Hepatocyte (in vitro differentiated cells): ENCODE data around the gene LLGL2. TPM values are rescaled to one million over a fixed set of nuclear protein-coding genes. Genes with fewer than 3 reads are reported as not detected.
"Not testable (repeated sequence)": the region's sequence is repeated elsewhere in the genome, so short reads cannot be mapped to it uniquely, and the experiment has no call there.

Experiments
- DNase-seq: peaks from one replicate; pipeline ENCODE4 v3.0.0-alpha.2; 2016; ENCODE audit warnings: low spot score
- H2AFZ ChIP-seq: fragments of 200-600 bp; sonication (generic); 2 replicates; pipeline ENCODE4 v1.6.0; 2016; ENCODE audit warnings: antibody characterized with exemption, mild to moderate bottlenecking
- H3K27ac ChIP-seq: fragments of 200-600 bp; sonication (generic); 2 replicates; pipeline ENCODE4 v1.5.1; 2016; ENCODE audit warnings: mild to moderate bottlenecking
- H3K27me3 ChIP-seq: fragments of 200-600 bp; sonication (generic); 2 replicates; pipeline ENCODE4 v1.6.1; 2016
- H3K36me3 ChIP-seq: fragments of 200-600 bp; sonication (generic); replicated peaks from 2 replicates; pipeline ENCODE4 v1.5.1; 2016; ENCODE audit warnings: low read depth; ENCODE audit not compliant: insufficient read depth
- H3K4me1 ChIP-seq: fragments of 200-600 bp; sonication (generic); 2 replicates; pipeline ENCODE4 v1.5.1; 2016; ENCODE audit warnings: mild to moderate bottlenecking, moderate library complexity; ENCODE audit not compliant: insufficient read depth
- H3K4me2 ChIP-seq: fragments of 200-600 bp; sonication (generic); 2 replicates; pipeline ENCODE4 v1.6.0; 2016
- H3K4me3 ChIP-seq: fragments of 200-600 bp; sonication (generic); 2 replicates; pipeline ENCODE4 v1.5.1; 2016; ENCODE audit warnings: mild to moderate bottlenecking
- H3K79me2 ChIP-seq: fragments of 200-600 bp; sonication (generic); 2 replicates; pipeline ENCODE4 v1.6.0; 2017; ENCODE audit warnings: mild to moderate bottlenecking
- H3K9me2 ChIP-seq: fragments of 200-600 bp; sonication (generic); replicated peaks from 2 replicates; pipeline ENCODE4 v1.6.0; 2017; ENCODE audit warnings: mild to moderate bottlenecking; ENCODE audit not compliant: insufficient read depth
- H3K9me3 ChIP-seq: fragments of 200-600 bp; sonication (generic); 2 replicates; pipeline ENCODE4 v1.5.1; 2016; ENCODE audit warnings: low read depth, mild to moderate bottlenecking
- H4K20me1 ChIP-seq: fragments of 200-600 bp; sonication (generic); 2 replicates; pipeline ENCODE4 v1.6.0; 2016; ENCODE audit warnings: mild to moderate bottlenecking; ENCODE audit not compliant: insufficient read depth, poor library complexity, severe bottlenecking
- CTCF ChIP-seq: fragments of 200-600 bp; sonication (generic); IDR thresholded peaks from 2 replicates; pipeline ENCODE4 v1.5.1; 2016; ENCODE audit warnings: antibody characterized with exemption, mild to moderate bottlenecking; ENCODE audit not compliant: poor library complexity
- EZH2 ChIP-seq: fragments of 200-600 bp; sonication (generic); IDR thresholded peaks from 2 replicates; pipeline ENCODE4 v1.6.1; 2016; ENCODE audit warnings: antibody characterized with exemption, mild to moderate bottlenecking, borderline replicate concordance
- EZH2phosphoT487 ChIP-seq: fragments of 200-600 bp; sonication (generic); IDR thresholded peaks from one replicate; pipeline ENCODE4 v1.6.1; 2018; ENCODE audit warnings: antibody characterized with exemption, mild to moderate bottlenecking, low read depth, moderate library complexity; ENCODE audit not compliant: unreplicated experiment, severe bottlenecking
- WGBS: methylation state at CpG from one replicate; pipeline ENCODE4 v1.1.6; 2016; ENCODE audit warnings: low lambda C conversion rate; ENCODE audit errors: missing lambda C conversion rate; 5-methylcytosine and 5-hydroxymethylcytosine counted together
- polyA plus RNA-seq: library from polyadenylated mRNA; unstranded; fragments of >200 nt; fragmentation: Nextera tagmentation; extraction: Ambion mirVana; gene quantifications from 2 replicates; pipeline ENCODE4 v1.2.1, GENCODE V29; 2016
- total RNA-seq: library from RNA; depleted of rRNA; stranded (reverse); fragments of >200 nt; gene quantifications from 2 replicates; pipeline ENCODE4 v1.2.3, GENCODE V29; 2014

The LLGL2 gene
- total and polyA plus RNA-seq, 2 experiments from 2014 or later = 81.8 to 154 TPM

- H3K9me3 ChIP-seq = no peaks in the 10 kb centered on the region
- TF ChIP-seq EZH2phosphoT487 = no peak
- TF ChIP-seq CTCF = no peak
- TF ChIP-seq EZH2 = no peak
- H3K79me2 ChIP-seq = peaks cover 55% of the 10 kb centered on the region
- peak overlapping the region; percentile 99 for H3K4me2 ChIP-seq
- peak overlapping the region; percentile 96 for H3K4me3 ChIP-seq
- peaks cover 32% of the 10 kb centered on the region for H3K4me1 ChIP-seq
- WGBS = 24% methylated on average over 10 of the region's 10 CpGs
- H3K9me2 ChIP-seq = no peaks in the 10 kb centered on the region
- H3K27me3 ChIP-seq = no peaks in the 10 kb centered on the region
- H2AFZ ChIP-seq = peak overlapping the region; percentile 88
- DNase-seq = no peak
- peak overlapping the region; percentile 92 for H3K27ac ChIP-seq
- H3K36me3 ChIP-seq = no peaks in the 10 kb centered on the region
- peaks cover 14% of the 10 kb centered on the region for H4K20me1 ChIP-seq
These were observed 8.1 kb upstream of the LLGL2 start for GRCh38 chr17:75517297-75517865.

GRCh38 chr17:75518201-75518600, 7.3 kb upstream of the LLGL2 start:
- Histone ChIP-seq H3K4me1 (peaks cover 24% of the 10 kb centered on the region), H3K9me3 (no peaks in the 10 kb centered on the region), H3K27me3 (no peaks in the 10 kb centered on the region), H3K9me2 (no peaks in the 10 kb centered on the region), H4K20me1 (peaks cover 13% of the 10 kb centered on the region), H3K4me2 (peak overlapping the region; percentile 99), H3K4me3 (no peak overlapping the region), H2AFZ (no peak overlapping the region), H3K79me2 (peaks cover 48% of the 10 kb centered on the region), H3K36me3 (no peaks in the 10 kb centered on the region), H3K27ac (no peak overlapping the region)
- no peak for TF ChIP-seq CTCF
- no peak for TF ChIP-seq EZH2
- TF ChIP-seq EZH2phosphoT487 = no peak
- 90% methylated on average over 3 of the region's 3 CpGs for WGBS
- no peak for DNase-seq

- Histone ChIP-seq H3K27me3 (no peaks in the 10 kb centered on the region), H3K36me3 (no peaks in the 10 kb centered on the region), H3K27ac (no peak overlapping the region), H4K20me1 (peaks cover 6% of the 10 kb centered on the region), H3K79me2 (peaks cover 40% of the 10 kb centered on the region), H3K9me3 (no peaks in the 10 kb centered on the region), H3K4me1 (peaks cover 15% of the 10 kb centered on the region), H3K4me2 (no peak overlapping the region), H3K9me2 (no peaks in the 10 kb centered on the region), H3K4me3 (no peak overlapping the region), H2AFZ (no peak overlapping the region)
- no peak for DNase-seq
- TF ChIP-seq EZH2 (no peak), EZH2phosphoT487 (no peak)
- 93% methylated on average over 9 of the region's 9 CpGs for WGBS
These were observed 6.4 kb upstream of the LLGL2 start for GRCh38 chr17:75518983-75519537.

GRCh38 chr17:75520413-75520812, 5.1 kb upstream of the LLGL2 start:
- not testable (repeated sequence) for H3K9me2 ChIP-seq, H3K27ac ChIP-seq, H3K27me3 ChIP-seq, H3K36me3 ChIP-seq, DNase-seq, H3K4me2 ChIP-seq, H4K20me1 ChIP-seq, H3K9me3 ChIP-seq, H2AFZ ChIP-seq, H3K4me3 ChIP-seq
- Histone ChIP-seq H3K79me2 (peaks cover 28% of the 10 kb centered on the region), H3K4me1 (peaks cover 14% of the 10 kb centered on the region)
- WGBS = 98% methylated on average over 8 of the region's 8 CpGs
